NT2/D1 (cell line): ENCODE data around the gene AGRN.

Source experiments
- DNase-seq: peaks from one replicate; pipeline ENCODE4 v3.0.0-alpha.2; 2011; ENCODE audit warnings: low read depth, low spot score
- H3K27me3 ChIP-seq: 2 replicates; pipeline ENCODE4 v1.6.0; 2011; ENCODE audit warnings: mild to moderate bottlenecking; ENCODE audit not compliant: insufficient read length, insufficient read depth
- H3K36me3 ChIP-seq: 2 replicates; pipeline ENCODE4 v1.6.1; 2011; ENCODE audit warnings: mild to moderate bottlenecking, low read length, mixed read lengths; ENCODE audit not compliant: insufficient read depth, insufficient read length
- H3K4me1 ChIP-seq: 2 replicates; pipeline ENCODE4 v1.5.1; 2011; ENCODE audit not compliant: insufficient read depth, insufficient read length
- H3K4me3 ChIP-seq: 2 replicates; pipeline ENCODE4 v1.5.1; 2011; ENCODE audit warnings: low read depth; ENCODE audit not compliant: insufficient read length
- H3K9ac ChIP-seq: 2 replicates; pipeline ENCODE4 v1.6.0; 2011; ENCODE audit warnings: low read depth; ENCODE audit not compliant: insufficient read length
- H3K9me3 ChIP-seq: 2 replicates; pipeline ENCODE4 v1.5.1; 2011; ENCODE audit warnings: mild to moderate bottlenecking, low read length; ENCODE audit not compliant: insufficient read depth
- SUZ12 ChIP-seq: IDR thresholded peaks from 2 replicates; pipeline ENCODE4 v1.6.1; 2011; ENCODE audit not compliant: insufficient read length, insufficient read depth; ENCODE audit errors: extremely low read depth
- YY1 ChIP-seq: IDR thresholded peaks from 2 replicates; pipeline ENCODE4 v1.6.1; 2011; ENCODE audit not compliant: insufficient read length, insufficient read depth
- ZNF274 ChIP-seq: IDR thresholded peaks from 2 replicates; pipeline ENCODE4 v1.6.1; 2011; ENCODE audit warnings: mild to moderate bottlenecking, low read depth, low read length

The AGRN gene

GRCh38 chr1:999725-1000356 is 20.1 kb upstream of the AGRN start, which contains the start of gene HES4:
HES4 (minus strand) TSS chr1:1000097; CDS start chr1:999973, 124 bp downstream.
- H3K27me3 ChIP-seq, result no peaks in the 10 kb centered on the region
- peaks cover 11% of the 10 kb centered on the region for H3K36me3 ChIP-seq
- peak within 1 kb of the TSS; percentile 94 for H3K9ac ChIP-seq
- no peaks in the 10 kb centered on the region for H3K9me3 ChIP-seq
- peak; percentile 75 for DNase-seq
- peak within 1 kb of the TSS; percentile 66 for H3K4me3 ChIP-seq
- TF ChIP-seq SUZ12, result no peak
- no peak for TF ChIP-seq YY1
- TF ChIP-seq ZNF274, result no peak
- H3K4me1 ChIP-seq, result peaks cover 27% of the 10 kb centered on the region

- peak; percentile 33 for DNase-seq
- Histone ChIP-seq H3K4me3 (peak overlapping the region; percentile 66), H3K36me3 (peaks cover 11% of the 10 kb centered on the region), H3K9me3 (no peaks in the 10 kb centered on the region), H3K27me3 (no peaks in the 10 kb centered on the region), H3K9ac (peak overlapping the region; percentile 94), H3K4me1 (peaks cover 32% of the 10 kb centered on the region)
- TF ChIP-seq YY1 (no peak), ZNF274 (no peak), SUZ12 (no peak)
Observed at GRCh38 chr1:1000357-1001056, 19.4 kb upstream of the AGRN start.

GRCh38 chr1:1001057-1001783 is 18.7 kb upstream of the AGRN start:
- TF ChIP-seq ZNF274 (no peak), SUZ12 (no peak), YY1 (no peak)
- no peak for DNase-seq
- H3K36me3 ChIP-seq, result peaks cover 11% of the 10 kb centered on the region
- H3K27me3 ChIP-seq, result no peaks in the 10 kb centered on the region
- peak overlapping the region; percentile 94 for H3K9ac ChIP-seq
- peak overlapping the region; percentile 66 for H3K4me3 ChIP-seq
- peaks cover 39% of the 10 kb centered on the region for H3K4me1 ChIP-seq
- no peaks in the 10 kb centered on the region for H3K9me3 ChIP-seq

- Histone ChIP-seq H3K27me3 (no peaks in the 10 kb centered on the region), H3K4me3 (no peak overlapping the region), H3K9ac (peak overlapping the region; percentile 32), H3K4me1 (peaks cover 36% of the 10 kb centered on the region), H3K36me3 (peaks cover 7% of the 10 kb centered on the region), H3K9me3 (no peaks in the 10 kb centered on the region)
- no peak for DNase-seq
- TF ChIP-seq ZNF274, result no peak
- no peak for TF ChIP-seq YY1
- no peak for TF ChIP-seq SUZ12
Observed at GRCh38 chr1:1003618-1004419, 16.1 kb upstream of the AGRN start.

- DNase-seq, result no peak
- Histone ChIP-seq H3K27me3 (no peaks in the 10 kb centered on the region), H3K36me3 (peaks cover 11% of the 10 kb centered on the region), H3K9ac (peak overlapping the region; percentile 32), H3K4me1 (peaks cover 36% of the 10 kb centered on the region), H3K9me3 (no peaks in the 10 kb centered on the region), H3K4me3 (no peak overlapping the region)
- TF ChIP-seq ZNF274 (no peak), SUZ12 (no peak), YY1 (no peak)
Observed at GRCh38 chr1:1004420-1004779, 15.5 kb upstream of the AGRN start.

GRCh38 chr1:1004780-1005697 is 14.9 kb upstream of the AGRN start:
- Histone ChIP-seq H3K4me3 (no peak overlapping the region), H3K9ac (peak overlapping the region; percentile 51), H3K27me3 (no peaks in the 10 kb centered on the region), H3K4me1 (peaks cover 36% of the 10 kb centered on the region), H3K9me3 (no peaks in the 10 kb centered on the region), H3K36me3 (peaks cover 11% of the 10 kb centered on the region)
- no peak for DNase-seq
- no peak for TF ChIP-seq SUZ12
- TF ChIP-seq YY1, result no peak
- TF ChIP-seq ZNF274, result no peak
